HG03342 (cell line): ENCODE measurements around the gene TTC39A.

ENCODE experiments used
- ATAC-seq: cut with Tn5 transposase; IDR thresholded peaks from one replicate; pipeline ENCODE4 v1.9.1; 2021; ENCODE audit warnings: mild to moderate bottlenecking, moderate library complexity; ENCODE audit not compliant: unreplicated experiment

The TTC39A gene

GRCh38 chr1:51316113-51316845, 14.1 kb downstream of the TTC39A start:
- ATAC-seq: no peak

DNA sequence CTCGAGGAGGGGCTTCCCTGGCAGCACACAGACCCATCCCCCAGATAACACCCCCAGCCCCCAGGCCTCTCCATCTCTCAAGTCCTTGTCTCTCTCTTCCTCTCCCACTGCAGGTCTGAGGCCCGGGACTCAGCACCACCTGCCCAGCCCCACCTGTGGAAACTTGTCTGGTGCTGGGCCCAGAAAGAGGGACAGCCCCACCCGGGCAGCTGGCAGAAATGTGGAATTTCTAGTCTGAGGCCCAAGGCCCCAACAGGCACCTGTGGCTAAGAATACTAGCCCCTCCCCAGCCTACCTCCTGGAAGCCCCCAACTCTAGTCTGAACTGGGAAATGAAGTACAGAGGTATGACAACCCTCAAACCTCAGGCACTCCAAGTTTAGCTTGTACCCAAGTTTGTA, 15.4 kb downstream of the TTC39A start:
- no peak for ATAC-seq

DNA sequence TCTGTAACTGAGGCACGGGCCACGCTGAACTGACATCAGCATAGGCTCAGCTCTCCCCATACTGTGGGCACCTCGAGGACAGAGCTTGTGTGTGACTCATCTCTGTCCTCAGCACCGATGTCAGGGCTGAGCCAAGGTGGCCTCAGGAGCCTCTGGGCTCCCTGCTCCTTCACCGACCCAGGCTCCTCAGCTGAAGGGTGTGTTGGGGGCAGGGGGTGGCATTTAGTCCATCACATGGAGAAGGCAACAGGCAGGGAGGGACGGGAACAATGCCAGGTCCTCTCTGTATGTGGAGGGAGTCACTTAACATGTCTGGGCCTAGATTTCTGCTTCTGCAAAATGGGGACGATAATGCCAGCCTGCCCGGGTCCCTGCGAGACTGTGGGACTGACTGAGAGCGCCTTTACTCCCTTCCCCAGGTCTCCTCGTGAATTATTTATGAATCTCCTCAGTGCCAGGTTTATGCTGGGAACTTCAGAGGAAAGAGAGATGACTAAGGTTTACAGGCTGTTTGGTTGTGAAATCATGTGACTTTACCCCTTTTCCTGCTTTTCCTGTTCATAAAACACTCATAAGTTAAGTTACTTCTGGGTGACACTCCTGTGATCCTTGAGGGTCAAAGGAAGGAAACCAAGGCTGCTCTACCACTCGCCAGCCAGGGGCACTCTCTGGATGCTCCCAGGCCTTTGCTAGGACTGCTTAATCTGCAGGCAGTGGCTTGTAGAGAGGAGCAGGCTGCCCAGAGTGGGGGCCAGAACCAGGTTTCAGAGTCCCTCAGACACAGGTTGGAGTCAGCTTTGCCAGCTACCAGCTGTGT, 16.2 kb downstream of the TTC39A start:
- ATAC-seq: no peak

DNA sequence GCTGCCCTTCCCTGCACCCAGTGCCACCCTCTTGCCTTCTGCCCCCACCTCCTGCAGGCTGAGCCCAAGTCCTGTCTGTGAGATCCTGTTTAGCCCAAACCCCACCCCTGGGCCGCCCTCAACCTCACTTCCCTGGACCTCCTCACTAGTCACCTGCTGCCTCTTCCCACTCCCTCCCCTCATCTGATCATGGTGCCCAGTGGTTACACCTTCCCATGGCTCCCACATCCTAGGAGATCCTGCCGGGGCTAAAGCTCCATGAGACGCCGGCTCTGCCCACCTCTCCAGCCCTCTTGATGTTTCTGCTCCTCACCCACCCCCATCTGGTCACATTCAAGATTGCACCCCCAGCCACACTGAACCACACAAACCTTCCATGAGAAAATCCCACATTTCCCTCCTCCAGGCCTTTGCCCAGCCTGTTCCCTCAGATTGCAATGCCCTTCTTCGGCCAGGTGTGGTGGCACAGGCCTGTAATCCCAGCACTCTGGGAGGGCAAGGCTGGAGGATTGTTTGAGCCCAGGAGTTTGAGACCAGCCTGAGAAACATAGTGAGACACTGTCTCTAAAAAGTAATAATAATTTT, 17.0 kb downstream of the TTC39A start:
- ATAC-seq: no peak

- ATAC-seq: no peak
Measured at GRCh38 chr1:51312718-51313117, 17.6 kb downstream of the TTC39A start.

- no peak for ATAC-seq
Measured at GRCh38 chr1:51311826-51312225, 18.5 kb downstream of the TTC39A start.

DNA sequence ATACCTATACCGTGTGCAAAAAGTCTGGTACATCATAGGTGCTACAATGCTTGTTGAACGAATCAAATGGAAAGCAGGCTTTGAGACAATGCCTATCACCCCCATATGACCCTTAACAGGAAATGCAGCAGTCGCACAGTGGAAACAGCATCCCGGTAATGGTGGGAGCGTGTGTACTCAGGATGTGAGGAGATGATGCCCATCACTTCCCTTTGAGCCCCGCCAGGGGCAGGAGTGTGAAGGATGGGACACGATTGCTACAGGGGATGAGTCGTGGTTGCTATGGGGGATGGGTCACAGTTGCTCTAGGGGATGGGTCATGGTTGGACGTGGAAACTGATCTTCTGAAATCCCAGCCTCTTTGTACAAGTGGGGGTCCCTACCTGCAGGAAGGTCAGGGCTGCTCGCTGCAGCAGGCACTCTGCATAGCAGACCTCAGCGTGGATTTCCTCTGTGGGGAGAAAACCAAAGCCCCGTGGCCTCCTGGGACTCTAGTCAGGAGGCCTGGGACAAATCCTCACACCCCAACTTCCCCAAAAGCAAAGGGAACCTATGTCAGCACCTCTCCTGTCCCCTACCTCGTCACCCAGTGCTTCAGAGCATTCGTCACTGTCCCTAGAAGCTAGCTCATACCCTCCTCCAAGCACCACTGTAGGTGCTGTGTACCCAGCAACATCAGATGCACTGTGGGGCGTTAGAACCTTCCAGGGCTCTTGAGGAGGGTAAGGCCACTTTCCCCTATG, 19.3 kb downstream of the TTC39A start:
- ATAC-seq: no peak

GRCh38 chr1:51309291-51309690, 21.1 kb downstream of the TTC39A start:
- no peak for ATAC-seq

DNA sequence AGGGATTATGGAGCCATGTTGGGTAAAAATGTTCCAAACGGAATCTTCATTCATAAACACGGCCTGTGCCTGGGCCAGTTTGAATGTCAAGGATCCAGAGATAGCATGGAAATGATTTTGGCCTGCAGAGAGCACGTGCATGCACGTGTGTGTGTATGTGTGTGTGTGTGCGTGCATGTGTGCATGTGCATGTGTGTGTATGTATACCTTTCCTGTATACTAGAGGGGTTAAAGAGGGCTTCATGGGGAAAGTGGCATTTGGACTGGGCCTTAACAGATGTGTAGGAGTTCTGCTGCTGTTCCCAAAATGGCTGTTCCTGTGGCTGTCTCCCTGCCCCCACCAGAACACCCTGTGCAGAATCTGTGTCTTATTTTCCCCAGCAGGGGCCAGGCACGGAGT, 21.7 kb downstream of the TTC39A start:
- no peak for ATAC-seq

DNA sequence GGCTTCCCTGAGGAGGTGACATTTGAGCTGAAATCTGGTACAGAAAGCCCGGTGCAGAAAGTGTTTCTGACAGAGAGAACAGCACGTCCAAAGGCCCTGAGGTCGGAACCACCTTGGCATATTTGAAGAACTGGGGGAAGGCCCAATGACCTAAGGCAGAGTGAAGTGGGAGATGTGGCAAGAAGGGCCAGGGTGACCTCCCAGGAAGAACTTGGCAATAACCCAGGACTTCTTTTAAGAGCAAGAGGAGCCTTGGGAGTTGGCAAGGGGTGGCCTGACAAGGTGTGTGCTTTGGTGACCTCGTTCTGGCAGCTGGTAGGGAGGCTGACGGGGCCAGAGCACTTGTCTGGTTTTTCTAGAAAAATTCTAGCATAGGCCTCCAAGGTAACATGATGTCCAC, 23.4 kb downstream of the TTC39A start:
- ATAC-seq: no peak

DNA sequence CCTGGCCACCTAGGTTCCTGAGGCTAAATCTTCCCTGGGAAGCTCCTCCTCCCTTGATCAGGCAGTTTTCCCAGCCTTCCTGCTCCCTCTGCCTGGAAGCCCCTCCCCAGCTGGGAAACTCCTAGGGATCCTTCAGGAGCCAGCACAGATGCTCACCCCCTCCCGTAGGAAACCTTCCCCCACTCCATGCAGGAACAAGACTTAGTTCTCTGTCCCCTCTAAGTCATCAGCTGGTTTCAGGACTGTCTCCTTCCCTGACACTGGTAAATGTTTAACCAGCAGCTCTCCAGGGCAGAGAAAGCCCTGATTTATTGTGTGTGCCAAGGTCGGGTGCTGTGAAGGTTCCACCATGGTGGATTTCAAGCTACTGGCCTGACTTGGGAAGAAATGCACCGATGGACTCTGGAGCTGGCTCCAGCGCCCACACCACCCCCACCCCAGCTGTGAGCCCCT, 25.0 kb downstream of the TTC39A start:
- ATAC-seq: peak; percentile 37

DNA sequence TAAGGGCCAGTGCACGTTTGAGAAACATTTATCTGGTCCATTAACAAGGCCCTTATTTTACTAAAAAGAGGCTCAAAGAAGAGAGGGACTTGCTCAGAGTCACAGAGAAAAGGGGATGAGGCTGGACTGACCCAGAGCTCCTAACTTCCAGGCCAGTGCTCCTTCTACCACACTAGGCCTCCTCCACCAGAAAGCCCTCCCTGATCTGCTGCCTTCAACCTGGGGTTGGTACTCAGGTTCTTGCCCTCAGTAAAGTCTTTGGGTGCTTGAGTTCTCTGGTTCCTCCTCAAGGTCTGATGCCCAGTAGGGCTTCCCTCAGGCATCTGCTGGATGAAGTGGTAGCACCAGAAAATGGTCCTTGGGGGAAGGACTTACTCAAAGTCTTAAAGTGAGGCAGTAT, 26.0 kb downstream of the TTC39A start:
- ATAC-seq: no peak

GRCh38 chr1:51303751-51304251, 26.6 kb downstream of the TTC39A start:
- no peak for ATAC-seq

GRCh38 chr1:51303315-51303714, 27.0 kb downstream of the TTC39A start:
- ATAC-seq: no peak

GRCh38 chr1:51302746-51303145, 27.6 kb downstream of the TTC39A start:
- no peak for ATAC-seq

GRCh38 chr1:51302270-51302669, 28.1 kb downstream of the TTC39A start:
- ATAC-seq: no peak

- no peak for ATAC-seq
Measured at GRCh38 chr1:51301844-51302162, 28.6 kb downstream of the TTC39A start.

DNA sequence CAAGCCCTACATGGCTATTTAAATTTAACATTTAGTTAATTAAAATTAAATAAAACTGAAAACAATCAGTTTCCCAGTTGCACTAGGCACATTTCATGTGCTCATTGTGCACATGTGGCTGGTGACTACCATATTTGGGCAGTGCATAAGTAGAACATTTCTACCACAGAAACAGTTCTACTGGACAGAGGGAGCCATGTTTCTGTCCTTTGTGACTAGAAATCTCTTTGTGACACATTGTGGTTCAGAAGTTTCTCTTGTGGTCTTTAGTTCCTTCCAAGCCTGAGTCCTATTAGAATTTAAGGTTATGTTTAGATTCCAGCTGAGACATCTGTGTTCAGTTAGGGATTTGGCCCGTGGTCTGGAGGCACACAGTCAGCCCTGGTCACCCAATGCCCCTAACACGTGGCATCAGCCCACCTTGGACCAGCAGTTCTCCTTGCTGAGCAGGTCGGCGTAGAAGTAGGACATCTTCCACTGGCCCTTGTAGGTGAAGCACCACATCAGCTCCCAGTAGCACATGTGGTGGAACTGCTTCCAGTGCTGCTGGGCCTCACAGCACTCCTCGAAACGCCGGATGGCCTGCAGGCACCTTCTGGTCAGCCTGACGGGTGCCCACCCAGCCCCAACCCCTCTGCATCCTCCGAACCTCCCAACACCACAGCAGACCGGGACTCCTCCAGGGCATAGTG, 29.1 kb downstream of the TTC39A start:
- no peak for ATAC-seq

DNA sequence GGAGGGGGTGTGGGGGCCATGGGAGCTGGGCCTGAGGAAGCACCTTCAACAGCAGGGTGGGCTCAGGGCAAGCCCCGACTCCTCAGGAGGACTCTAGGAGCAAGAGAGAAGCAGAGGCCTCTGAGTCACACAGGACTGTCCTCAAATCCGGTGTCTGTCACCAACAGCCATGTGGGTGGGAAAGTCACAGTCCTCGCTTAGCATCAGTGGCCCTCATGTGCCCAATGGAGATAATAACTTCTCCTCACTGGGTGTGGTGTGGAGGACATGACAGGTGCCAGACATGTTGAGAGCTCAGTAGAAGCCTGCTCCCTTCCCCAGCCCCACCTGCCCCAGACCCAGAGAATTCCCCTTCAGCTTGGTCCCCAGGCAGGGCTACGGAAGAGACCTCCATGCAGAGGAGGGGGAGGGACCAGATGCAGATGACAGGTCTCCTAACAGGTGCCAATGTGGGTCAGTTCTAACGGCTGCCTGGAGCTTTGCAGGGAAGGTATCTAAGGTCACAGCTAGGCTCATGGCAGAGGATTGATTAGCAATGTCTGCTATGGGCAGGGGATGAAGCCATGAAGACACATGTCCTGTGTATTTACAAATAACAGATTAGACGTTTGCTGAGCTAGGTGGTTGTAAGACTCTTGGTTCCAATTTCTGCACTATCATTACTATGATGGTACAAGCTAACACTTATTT, 30.2 kb downstream of the TTC39A start:
- no peak for ATAC-seq
